Measurements from ENCODE around the gene NCBP1. TPM values are rescaled to one million over a fixed set of nuclear protein-coding genes. Genes with fewer than 3 reads are reported as not detected.
"Not testable (repeated sequence)": the region's sequence is repeated elsewhere in the genome, so short reads cannot be mapped to it uniquely, and the experiment has no call there.

Gene NCBP1
- total RNA-seq, 1 experiment from 2014 or later = 263 TPM

DNA sequence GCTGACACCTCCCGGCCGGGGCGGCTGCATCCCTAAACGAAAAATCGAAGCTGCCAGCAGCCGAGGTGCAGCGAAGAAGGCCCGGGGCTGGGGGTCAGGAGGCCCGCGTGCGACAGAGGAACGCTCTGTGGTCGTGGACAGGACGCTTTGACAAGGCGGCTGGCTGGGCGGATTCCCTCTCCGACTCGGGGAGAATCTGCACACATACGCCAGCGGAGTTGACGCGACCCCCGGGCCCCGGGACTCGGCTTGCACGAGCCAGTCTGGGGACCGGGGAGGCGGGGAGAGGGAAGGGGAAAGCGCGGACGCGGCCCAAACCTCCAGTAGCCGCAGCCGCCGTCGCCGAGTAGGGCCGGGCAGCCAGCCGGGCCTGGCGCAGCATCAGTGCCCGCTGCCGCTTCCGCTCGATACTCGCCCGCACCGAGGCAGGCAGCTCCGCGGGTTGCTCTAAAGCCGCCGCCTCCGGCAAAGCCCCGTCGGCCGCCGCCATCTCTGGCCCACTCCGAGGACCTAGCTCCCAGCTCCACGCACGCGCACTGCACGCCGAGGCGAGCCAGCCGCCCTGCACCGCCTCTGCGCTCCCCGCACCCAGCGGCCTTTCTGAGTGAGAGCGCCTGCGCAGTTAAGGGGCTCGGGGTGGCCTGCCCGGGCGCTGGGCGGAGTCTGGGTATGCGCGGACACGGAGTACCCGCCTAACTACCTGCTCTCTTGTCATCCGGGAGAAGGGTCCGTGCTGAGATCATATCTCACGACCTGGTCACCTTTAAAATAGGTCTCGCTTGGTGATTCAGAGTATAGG is 63.4 kb downstream of the NCBP1 start, which contains the start of gene XPA:
Gene XPA (minus strand): TSS at position 538 of the 799 bp plus-strand sequence. CDS start 48 bp downstream, at position 490.
- DNase-seq = peak; percentile 94
- Histone ChIP-seq H3K9me3 (no peaks in the 10 kb centered on the region), H3K36me3 (peaks cover 17% of the 10 kb centered on the region), H3K4me3 (peak within 1 kb of the TSS; percentile 73), H3K27me3 (no peaks in the 10 kb centered on the region)

DNA sequence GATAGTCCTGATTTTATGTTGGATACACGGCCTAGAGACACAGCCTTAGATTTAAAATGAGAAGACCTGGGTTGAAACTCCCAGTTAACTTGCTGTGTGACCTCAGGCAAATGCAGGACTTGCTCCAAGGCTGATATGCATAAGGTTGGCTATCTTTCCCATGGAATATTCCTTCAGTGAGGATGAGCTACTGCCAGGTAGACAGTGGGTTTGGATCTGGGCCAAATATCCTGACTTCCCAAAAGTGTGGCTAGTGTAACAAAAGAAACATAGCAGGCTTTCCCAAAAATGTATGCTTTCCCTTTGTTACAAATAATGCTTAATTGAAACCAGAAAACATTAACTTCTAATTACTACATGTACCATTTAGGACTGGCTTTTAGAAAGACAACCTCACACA is 64.2 kb downstream of the NCBP1 start:
- Histone ChIP-seq H3K9me3 (no peaks in the 10 kb centered on the region), H3K36me3 (peaks cover 17% of the 10 kb centered on the region), H3K27me3 (no peaks in the 10 kb centered on the region), H3K4me3 (peak overlapping the region; percentile 73)
- DNase-seq = no peak

DNA sequence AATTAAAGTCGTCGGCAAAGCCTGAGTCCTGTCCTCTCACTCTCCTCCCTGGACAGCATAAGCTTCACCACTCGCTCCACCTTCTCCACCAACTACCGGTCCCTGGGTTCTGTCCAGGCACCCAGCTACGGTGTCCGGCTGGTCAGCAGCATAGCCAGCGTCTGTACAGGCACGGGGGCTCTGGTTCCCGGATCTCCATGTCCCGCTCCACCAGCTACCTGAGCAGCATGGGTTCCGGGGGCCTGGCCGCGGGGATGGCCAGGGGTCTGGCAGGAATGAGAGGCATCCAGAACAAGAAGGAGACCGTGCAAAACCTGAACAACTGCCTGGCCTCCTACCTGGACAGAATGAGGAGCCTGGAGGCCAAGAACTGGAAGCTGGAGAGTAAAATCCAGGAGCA is 65.2 kb downstream of the NCBP1 start:
- no peak for DNase-seq
- H3K9me3 ChIP-seq = no peaks in the 10 kb centered on the region
- no peak overlapping the region for H3K4me3 ChIP-seq
- H3K27me3 ChIP-seq = no peaks in the 10 kb centered on the region
- peaks cover 6% of the 10 kb centered on the region for H3K36me3 ChIP-seq

DNA sequence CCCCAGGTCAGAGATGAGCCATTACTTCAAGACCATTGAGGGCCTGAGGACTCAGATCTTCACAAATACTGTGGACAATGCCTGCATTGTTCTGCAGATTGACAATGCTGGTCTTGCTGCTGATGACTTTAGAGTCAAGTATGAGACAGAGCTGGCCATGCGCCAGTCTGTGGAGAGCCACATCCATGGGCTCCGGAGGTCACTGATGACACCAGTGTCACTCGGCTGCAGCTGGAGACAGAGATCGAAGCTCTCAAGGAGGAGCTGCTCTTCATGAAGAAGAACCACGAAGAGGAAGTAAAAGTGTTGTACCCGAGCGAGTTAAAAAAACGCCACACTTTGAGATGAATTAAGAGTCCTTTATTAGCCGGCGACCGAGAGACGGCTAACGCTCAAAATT is 65.7 kb downstream of the NCBP1 start:
- not testable (repeated sequence) for H3K36me3 ChIP-seq, DNase-seq, H3K27me3 ChIP-seq, H3K4me3 ChIP-seq, H3K9me3 ChIP-seq

DNA sequence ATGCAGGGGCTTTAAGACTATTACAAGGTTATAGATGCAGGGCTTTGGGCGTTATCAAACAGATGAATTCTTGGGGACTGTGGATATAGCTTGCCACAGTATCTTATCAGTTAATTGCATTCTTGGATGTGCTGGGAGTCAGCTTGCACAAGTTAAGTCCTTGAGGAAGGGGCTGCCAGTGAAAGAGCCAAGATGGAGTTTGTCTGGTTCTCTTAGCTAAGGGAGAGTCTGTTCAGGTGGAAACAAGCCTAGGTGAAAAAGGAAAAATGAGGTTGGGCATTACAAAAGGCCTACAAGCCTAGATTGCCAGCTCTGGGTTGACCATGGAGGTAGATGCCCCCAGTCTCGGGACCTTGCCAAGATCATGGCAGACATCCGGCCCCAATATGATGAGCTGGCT is 66.2 kb downstream of the NCBP1 start:
- H3K36me3 ChIP-seq, H3K9me3 ChIP-seq, H3K4me3 ChIP-seq, H3K27me3 ChIP-seq, DNase-seq: not testable (repeated sequence)

DNA sequence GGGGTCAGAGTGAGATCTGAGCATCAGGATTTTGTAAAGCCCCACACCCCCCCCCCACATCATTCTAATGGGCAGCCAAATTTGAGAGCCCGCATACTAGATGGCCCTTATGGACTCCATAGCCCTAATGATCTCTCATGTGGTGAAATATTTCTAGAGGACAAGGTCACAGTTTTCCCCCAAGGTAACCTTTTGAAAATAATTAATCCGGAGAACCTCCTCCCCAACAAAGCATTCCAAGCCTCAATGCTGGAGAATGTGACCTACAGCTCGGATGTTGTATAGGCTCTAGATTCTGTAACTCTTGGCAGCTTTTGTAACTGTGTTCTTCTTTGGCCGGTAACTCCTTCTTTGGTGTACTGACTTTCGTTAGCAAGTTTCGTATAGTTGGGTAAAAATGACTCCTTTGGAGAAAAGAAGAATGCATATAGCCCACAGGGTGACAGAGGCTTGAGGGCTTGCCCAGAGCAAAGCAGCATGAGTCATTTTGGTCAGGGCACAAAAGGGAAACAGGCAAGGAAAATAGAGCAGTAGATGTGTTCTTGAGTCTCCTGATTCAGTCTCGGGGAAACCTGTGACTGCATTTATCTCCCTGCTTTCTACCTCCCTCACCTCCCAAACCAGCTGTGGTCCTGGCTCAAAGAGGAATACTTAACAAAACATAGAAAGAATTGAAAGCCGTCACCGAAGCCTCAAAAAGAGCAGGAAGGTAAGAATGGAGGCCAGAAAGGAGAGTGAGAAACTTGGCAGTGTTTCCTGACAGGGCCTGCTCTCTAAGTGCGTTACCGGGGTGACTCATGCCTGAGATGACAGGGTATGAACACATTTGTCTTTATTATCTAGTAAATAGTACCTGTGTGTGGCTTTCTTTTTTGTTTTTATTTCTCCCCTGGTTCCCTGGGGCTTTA is 70.1 kb downstream of the NCBP1 start:
- H3K27me3 ChIP-seq = no peaks in the 10 kb centered on the region
- DNase-seq = peak; percentile 77
- peaks cover 2% of the 10 kb centered on the region for H3K9me3 ChIP-seq
- H3K36me3 ChIP-seq = no peaks in the 10 kb centered on the region
- no peak overlapping the region for H3K4me3 ChIP-seq

DNA sequence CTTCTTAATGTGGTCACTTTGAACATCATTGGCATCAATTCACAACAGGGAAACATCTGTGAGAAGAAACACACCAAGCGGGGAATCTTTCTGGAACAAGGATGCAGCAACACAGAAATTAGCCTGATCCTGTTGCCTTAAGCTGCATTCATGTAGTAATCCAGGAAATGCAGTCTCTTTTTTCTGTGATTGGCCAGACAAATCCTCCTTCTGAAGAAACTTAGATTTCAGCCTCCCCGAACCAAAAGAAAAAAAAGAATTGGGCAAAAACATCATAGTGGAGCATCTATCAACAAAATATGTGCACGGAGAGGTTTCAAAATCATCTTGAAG is 70.7 kb downstream of the NCBP1 start:
- DNase-seq = no peak
- Histone ChIP-seq H3K27me3 (no peaks in the 10 kb centered on the region), H3K36me3 (no peaks in the 10 kb centered on the region), H3K4me3 (no peak overlapping the region), H3K9me3 (peaks cover 2% of the 10 kb centered on the region)

DNA sequence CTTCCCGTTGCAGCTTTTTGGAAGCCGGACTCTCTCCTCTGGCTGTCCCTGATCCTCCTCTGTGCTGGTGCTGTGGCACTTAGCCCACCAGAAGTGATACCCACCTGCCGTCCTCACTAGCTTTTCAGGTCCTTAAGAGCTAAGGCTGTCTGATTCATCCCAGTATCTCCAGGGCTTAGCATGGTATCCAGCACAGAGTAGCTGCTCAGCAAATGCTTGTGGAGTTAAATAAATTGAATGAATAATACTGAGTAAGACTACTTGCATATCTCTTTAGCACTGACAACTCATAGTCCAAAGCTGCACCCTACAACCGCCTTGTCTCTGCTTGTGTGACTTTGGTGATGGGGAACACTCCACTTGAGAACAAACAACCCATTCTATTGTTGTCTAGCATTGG is 71.2 kb downstream of the NCBP1 start:
- no peak for DNase-seq
- Histone ChIP-seq H3K4me3 (no peak overlapping the region), H3K27me3 (no peaks in the 10 kb centered on the region), H3K36me3 (no peaks in the 10 kb centered on the region), H3K9me3 (peaks cover 2% of the 10 kb centered on the region)

DNA sequence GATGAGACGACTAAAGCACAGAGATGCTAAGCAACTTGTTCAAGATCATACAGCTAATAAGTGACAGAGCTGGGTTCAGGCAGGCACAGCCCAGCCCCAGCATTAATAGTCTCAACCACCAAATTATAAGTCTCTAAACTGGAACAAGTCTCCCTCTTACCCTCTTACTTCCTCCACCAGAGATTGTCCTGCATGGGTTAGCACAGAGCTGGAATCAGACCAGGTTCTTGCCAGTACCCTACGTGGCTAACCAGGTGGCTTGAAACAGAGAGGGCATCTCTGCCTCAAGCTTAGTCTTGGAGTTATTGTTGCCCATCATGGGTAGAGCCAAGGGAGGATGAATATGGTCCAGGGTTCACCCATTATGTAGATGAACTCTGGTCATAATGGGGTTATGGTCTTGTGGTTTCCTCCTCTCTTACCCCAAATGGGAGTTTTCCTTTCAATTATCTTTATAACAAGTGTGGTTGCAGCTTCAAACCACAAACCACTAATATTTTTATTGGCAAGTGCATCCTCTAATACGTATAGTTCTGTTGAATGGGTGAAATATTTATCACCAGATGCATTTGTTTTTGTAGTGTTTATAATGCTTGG is 71.8 kb downstream of the NCBP1 start:
- H3K27me3 ChIP-seq = no peaks in the 10 kb centered on the region
- peak; percentile 18 for DNase-seq
- no peaks in the 10 kb centered on the region for H3K36me3 ChIP-seq
- H3K4me3 ChIP-seq = no peak overlapping the region
- H3K9me3 ChIP-seq = peaks cover 2% of the 10 kb centered on the region

DNA sequence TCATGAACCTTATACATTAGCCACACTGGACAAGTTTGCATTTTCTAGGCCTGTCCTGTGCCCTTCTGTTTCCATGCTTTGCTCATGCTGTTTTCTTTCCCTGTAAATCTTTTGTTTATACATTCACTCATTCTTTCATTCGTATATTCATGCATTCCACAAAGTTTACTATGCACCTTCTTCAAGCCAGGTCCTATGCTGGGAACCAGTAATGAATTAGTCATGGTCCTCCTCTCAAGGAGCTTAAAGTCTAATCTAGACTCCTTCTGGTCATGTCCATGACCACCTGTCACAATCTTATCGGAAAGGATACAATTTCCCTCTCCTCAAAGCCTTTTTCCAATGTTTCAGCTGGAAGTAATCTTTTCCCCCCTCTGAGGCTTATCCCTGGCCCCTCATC is 72.6 kb downstream of the NCBP1 start:
- DNase-seq = no peak
- no peaks in the 10 kb centered on the region for H3K36me3 ChIP-seq
- H3K9me3 ChIP-seq = peaks cover 2% of the 10 kb centered on the region
- no peaks in the 10 kb centered on the region for H3K27me3 ChIP-seq
- H3K4me3 ChIP-seq = no peak overlapping the region

DNA sequence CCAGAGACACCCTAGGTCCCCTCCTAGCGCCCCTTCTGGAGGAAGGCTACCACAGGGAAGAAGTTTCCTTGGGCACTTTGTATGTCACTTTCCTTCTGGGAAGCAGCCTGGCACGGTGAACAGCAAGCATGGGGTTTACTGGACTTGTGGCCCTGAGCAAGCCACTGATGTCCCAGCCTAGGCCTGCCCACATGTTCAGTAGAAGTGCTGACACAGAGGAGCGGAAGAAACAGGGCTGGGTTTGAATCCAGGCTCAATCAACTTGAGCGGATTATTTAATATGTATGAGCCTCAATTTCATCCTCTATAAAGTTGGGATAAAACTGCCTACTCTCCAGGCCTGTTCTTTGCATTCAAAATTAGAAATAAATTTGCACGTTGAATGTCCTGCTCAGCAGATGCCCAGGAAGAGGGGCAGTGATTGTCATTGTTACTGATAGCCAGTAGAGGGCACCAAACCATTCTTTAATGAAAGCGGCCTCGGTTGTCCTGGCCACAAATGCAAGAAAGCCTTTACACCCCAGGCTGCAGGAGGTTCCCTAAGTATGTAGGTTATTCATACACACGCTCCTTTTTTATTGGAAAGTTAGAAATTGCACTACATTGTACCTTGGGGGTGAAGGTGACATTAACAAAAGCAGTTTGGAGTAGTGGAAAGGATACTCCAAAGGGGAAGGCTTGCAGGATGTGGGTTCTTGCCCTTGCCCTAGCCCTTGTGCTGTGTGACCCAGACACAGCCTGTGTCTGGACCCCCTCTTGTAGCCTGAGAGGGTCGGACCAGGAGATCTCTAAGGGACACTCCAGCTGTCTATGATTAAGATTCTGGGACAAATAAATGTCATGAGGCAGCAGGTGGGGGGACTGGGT is 77.0 kb downstream of the NCBP1 start:
- peak; percentile 7 for DNase-seq
- H3K9me3 ChIP-seq = peaks cover 2% of the 10 kb centered on the region
- no peak overlapping the region for H3K4me3 ChIP-seq
- no peaks in the 10 kb centered on the region for H3K36me3 ChIP-seq
- H3K27me3 ChIP-seq = no peaks in the 10 kb centered on the region

DNA sequence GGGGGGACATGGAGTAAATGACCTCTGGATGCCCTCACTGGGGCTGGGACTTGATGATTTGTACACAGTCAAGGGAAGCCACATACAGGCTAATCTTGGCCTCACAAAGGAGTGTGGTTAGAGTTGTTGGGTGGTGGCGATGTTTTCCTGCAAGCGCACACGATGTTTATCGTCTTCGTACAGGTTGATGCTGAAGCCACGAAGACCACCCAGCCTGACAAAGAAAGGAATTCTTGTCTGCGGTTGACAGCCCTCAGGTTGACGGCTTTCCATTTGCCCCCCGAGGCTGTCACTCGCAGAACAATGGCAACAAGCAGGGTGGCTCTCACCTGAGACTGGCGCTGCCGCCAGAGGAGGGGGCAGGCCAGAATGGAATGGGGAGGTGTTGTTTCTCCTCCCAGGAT is 77.6 kb downstream of the NCBP1 start:
- no peak for DNase-seq
- H3K36me3 ChIP-seq = no peaks in the 10 kb centered on the region
- H3K9me3 ChIP-seq = peaks cover 2% of the 10 kb centered on the region
- H3K4me3 ChIP-seq = no peak overlapping the region
- H3K27me3 ChIP-seq = no peaks in the 10 kb centered on the region

DNA sequence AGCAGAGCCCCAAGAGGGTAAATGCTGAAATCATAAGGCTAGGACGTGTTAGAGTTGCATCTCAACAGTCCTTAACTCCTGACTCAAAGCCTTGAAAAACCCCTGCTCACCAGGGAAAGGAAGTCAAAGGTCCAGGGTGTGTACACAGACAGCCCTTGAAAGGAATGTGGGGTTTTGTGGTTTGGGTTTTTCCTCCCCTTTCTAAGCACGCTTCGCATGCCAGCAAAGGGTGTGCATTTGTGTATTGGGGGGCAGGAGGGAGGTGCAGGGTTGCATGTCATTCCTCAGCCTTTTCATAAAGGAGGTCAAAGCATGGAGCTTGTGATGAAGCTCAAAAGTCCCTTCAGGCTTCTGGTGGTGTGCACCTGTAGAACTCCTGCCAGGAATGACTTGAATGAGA is 80.8 kb downstream of the NCBP1 start:
- no peaks in the 10 kb centered on the region for H3K27me3 ChIP-seq
- no peak overlapping the region for H3K4me3 ChIP-seq
- peak; percentile 8 for DNase-seq
- no peaks in the 10 kb centered on the region for H3K36me3 ChIP-seq
- H3K9me3 ChIP-seq = no peaks in the 10 kb centered on the region

DNA sequence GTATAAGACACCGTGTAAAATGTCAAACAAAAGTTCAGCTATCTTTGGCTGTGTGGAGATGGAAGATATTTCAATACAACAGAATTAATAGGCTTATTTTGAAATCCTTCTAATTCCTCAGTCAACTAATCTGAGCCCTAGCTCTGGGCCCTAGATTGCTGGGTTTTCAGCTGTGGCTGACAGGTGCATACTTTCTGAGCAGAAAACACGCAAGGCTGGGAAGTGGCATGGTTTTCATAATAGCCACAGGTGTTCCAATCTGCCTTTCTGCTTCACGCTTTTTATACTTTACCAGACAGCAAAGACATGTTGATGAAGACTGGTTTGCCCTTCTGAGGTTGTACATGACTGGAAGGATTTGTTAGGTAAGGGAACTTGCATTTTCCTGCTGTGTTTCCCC is 84.2 kb downstream of the NCBP1 start:
- DNase-seq = no peak
- no peaks in the 10 kb centered on the region for H3K27me3 ChIP-seq
- no peaks in the 10 kb centered on the region for H3K36me3 ChIP-seq
- no peak overlapping the region for H3K4me3 ChIP-seq
- no peaks in the 10 kb centered on the region for H3K9me3 ChIP-seq

DNA sequence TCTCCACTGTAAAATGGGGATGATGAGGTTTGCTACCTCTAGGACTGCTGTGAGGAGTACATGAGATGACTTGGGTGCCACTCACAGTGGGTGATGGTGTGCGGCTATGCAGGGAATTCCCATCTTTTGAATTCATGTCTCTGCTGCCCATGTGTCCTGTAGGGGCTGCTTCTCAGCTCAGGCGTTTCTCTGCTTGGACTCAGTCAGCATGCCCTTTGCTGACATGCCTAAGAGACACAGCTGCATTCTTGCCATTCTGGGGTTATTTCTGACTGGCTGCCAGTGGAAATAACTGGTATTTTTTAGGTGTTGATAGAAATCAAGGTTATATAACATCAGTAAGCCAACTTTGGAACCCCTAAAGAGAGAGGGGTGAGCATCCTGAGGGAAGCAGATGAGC is 87.8 kb downstream of the NCBP1 start:
- H3K4me3 ChIP-seq = no peak overlapping the region
- no peaks in the 10 kb centered on the region for H3K9me3 ChIP-seq
- H3K27me3 ChIP-seq = no peaks in the 10 kb centered on the region; the same call in 1 of the 2 replicates
- no peaks in the 10 kb centered on the region for H3K36me3 ChIP-seq
- DNase-seq = no peak

DNA sequence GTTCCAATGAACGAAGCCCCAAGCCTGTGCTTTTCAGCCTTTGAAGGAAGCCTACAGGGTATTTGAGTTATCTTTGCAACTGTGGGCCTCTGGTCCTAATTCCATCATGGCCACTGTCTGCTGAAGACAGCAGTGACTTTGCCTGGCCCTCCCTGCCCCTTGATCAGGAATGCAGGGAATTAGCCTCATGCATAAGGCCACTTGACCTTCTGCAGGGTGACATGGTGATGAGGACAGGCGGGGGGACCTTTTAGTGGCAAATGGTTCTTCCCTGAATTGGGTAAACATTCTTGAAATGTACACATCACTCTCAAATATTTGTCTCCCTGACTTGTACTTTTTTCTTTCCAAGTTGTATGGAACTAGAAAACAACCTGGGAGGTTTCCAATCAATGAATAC is 88.7 kb downstream of the NCBP1 start:
- Histone ChIP-seq H3K27me3 (no peaks in the 10 kb centered on the region; the same call in 1 of the 2 replicates), H3K9me3 (no peaks in the 10 kb centered on the region), H3K4me3 (no peak overlapping the region), H3K36me3 (no peaks in the 10 kb centered on the region)
- DNase-seq = no peak
